ENCODE results near the gene ZNF821. TPM values are rescaled to one million over a fixed set of nuclear protein-coding genes. Genes with fewer than 3 reads are reported as not detected.

ZNF821 gene
- total and polyA plus RNA-seq, 2 of the 8 experiments (the other 6 are each of a cell fraction or from before 2014, with no cell fraction given), result 9.5 to 14.1 TPM

- H3K79me1 ChIP-seq (ENCODE audit: low read depth, low read length), result no peaks in the 10 kb centered on the region; the same call in 1 of the 2 replicates
- POLR2A ChIA-PET (ENCODE audit: partially characterized antibody), result interaction anchor here (0.7 to 1.8 kb wide), 3 partner anchors 13 to 30 kb away, joined by 3 to 7 read pairs (median 4); no protein-coding TSS in a partner anchor
- no peak overlapping the region for H3K23ac ChIP-seq (ENCODE audit: insufficient read length)
- no peak overlapping the region for H3K4ac ChIP-seq (replicated peaks; ENCODE audit: insufficient read length, low read depth, low read length)
- WGBS, 2 experiments (ENCODE audit: extremely low coverage in 1 of 2, insufficient coverage in 1 of 2, insufficient read length in 1 of 2, insufficient replicate concordance in 2 of 2, low coverage in 1 of 2, low lambda C conversion rate in 2 of 2, missing lambda C conversion rate in 1 of 2), result 94% methylated on average over 5 of the region's 5 CpGs; no CpG with 5 or more reads in 1 of the 2 experiments
- H3K79me2 ChIP-seq (ENCODE audit: control insufficient read depth in 1 of 2, insufficient read depth in 2 of 2, low read length in 2 of 2), result peaks cover 0 to 14% of the 10 kb centered on the region in 2 experiments; a peak in 1 of 4 replicates
- no peak overlapping the region for H2BK12ac ChIP-seq (ENCODE audit: low read depth, low read length)
- H3K4me1 ChIP-seq (replicated peaks in 1 of 4; ENCODE audit: control insufficient read depth in 3 of 4, insufficient read depth in 4 of 4, low read length in 3 of 4), result no peaks in the 10 kb centered on the region
- H2BK120ac ChIP-seq (replicated peaks; ENCODE audit: low read depth, low read length), result no peak overlapping the region
- H2BK20ac ChIP-seq (ENCODE audit: low read length), result no peak overlapping the region
- H2BK15ac ChIP-seq (ENCODE audit: low read length), result no peak overlapping the region
- H3K36me3 ChIP-seq (ENCODE audit: control insufficient read depth in 2 of 4, insufficient read depth in 4 of 4, low read length in 3 of 4), result peaks cover 25 to 69% (median 45%) of the 10 kb centered on the region in 4 experiments
- H4K91ac ChIP-seq (replicated peaks; ENCODE audit: insufficient read length, low read length), result no peak overlapping the region
- TF ChIP-seq POLR2A (IDR thresholded peaks at IDR 0.05; ENCODE audit: control extremely low read depth in 1 of 2, low read depth in 2 of 2, low read length in 2 of 2) (no peak), USF2 (IDR thresholded peaks at IDR 0.05; ENCODE audit: low read length) (no peak), ATF2 (IDR thresholded peaks at IDR 0.05; ENCODE audit: low read length) (no peak), SP2 (IDR thresholded peaks at IDR 0.05; ENCODE audit: low read length) (no peak), SP1 (IDR thresholded peaks at IDR 0.05; ENCODE audit: low read depth, low read length) (no peak), PHF8 (conservative IDR thresholded peaks at IDR 0.05; ENCODE audit: low read depth, low read length) (no peak), EP300 (IDR thresholded peaks at IDR 0.05; ENCODE audit: borderline replicate concordance in 1 of 2, low read depth in 2 of 2, low read length in 2 of 2) (no peak), CREB1 (IDR thresholded peaks at IDR 0.05) (no peak), POLR2AphosphoS5 (IDR thresholded peaks at IDR 0.05; ENCODE audit: low read depth, low read length) (no peak), MAX (IDR thresholded peaks at IDR 0.05) (no peak)
- H3K9me3 ChIP-seq (ENCODE audit: insufficient read depth in 2 of 2, low read depth in 1 of 2, low read length in 1 of 2), result no peaks in the 10 kb centered on the region
- H2AK5ac ChIP-seq (ENCODE audit: low read depth, low read length), result no peak overlapping the region
- no peak overlapping the region for H3K27ac ChIP-seq (ENCODE audit: low read depth, low read length)
- CTCF ChIA-PET (ENCODE audit: partially characterized antibody), result interaction anchor here (0.6 to 2.3 kb wide), 6 partner anchors 9 to 1583 kb away, joined by 3 to 13 read pairs (median 4); no protein-coding TSS in a partner anchor
- H2AFZ ChIP-seq (ENCODE audit: low read length), result no peak overlapping the region
- H2BK5ac ChIP-seq (ENCODE audit: low read depth, low read length), result no peak overlapping the region
- H3K18ac ChIP-seq (ENCODE audit: extremely low read depth, low read length), result no peak overlapping the region
- no peak overlapping the region for H3K9ac ChIP-seq (replicated peaks in 1 of 4; ENCODE audit: extremely low read depth in 1 of 4, low read depth in 3 of 4, low read length in 3 of 4)
- no peak overlapping the region for H4K8ac ChIP-seq (ENCODE audit: extremely low read depth, insufficient read depth, low read length)
- H3K27me3 ChIP-seq (replicated peaks in 1 of 4; ENCODE audit: control insufficient read depth in 3 of 4, extremely low read depth in 1 of 4, insufficient read depth in 3 of 4, low read length in 3 of 4), result no peaks in the 10 kb centered on the region
- no peak for DNase-seq (ENCODE audit: low read depth in 1 of 2, low spot score in 2 of 2)
- H3K14ac ChIP-seq (ENCODE audit: insufficient read length), result no peak overlapping the region
- FAIRE-seq, result no peak
- H3K56ac ChIP-seq (replicated peaks; ENCODE audit: insufficient read length, low read depth, low read length), result no peak overlapping the region
- no peak overlapping the region for H3K4me3 ChIP-seq (ENCODE audit: extremely low read depth in 1 of 4, insufficient read depth in 2 of 4, low read depth in 3 of 4, low read length in 4 of 4)
- H3K4me2 ChIP-seq (ENCODE audit: insufficient read depth in 1 of 2, low read depth in 2 of 2, low read length in 2 of 2), result no peak overlapping the region
- no peaks in the 10 kb centered on the region for H3K23me2 ChIP-seq (ENCODE audit: low read depth, low read length)
- peaks cover 3 to 12% of the 10 kb centered on the region in 2 experiments for H4K20me1 ChIP-seq (replicated peaks in 1 of 2; ENCODE audit: control insufficient read depth in 1 of 2, insufficient read depth in 2 of 2, low read length in 2 of 2)
- no peak overlapping the region for H4K5ac ChIP-seq (ENCODE audit: insufficient read length, low read depth, low read length)
These were observed 46.1 kb upstream of the ZNF821 start for GRCh38 chr16:71930013-71930563.
